Measurements from ENCODE around the gene GANC.

The GANC gene

GRCh38 chr15:42279234-42279723 lies 6.3 kb downstream of the GANC start:
- Histone ChIP-seq H3K36me3 (no peaks in the 10 kb centered on the region), H3K27me3 (no peaks in the 10 kb centered on the region), H3K4me3 (ENCODE audit: low read depth, low read length) (no peak overlapping the region), H3K9me3 (no peaks in the 10 kb centered on the region), H3K4me1 (no peaks in the 10 kb centered on the region)
- no peak for DNase-seq
- TF ChIP-seq, protein P1, sequence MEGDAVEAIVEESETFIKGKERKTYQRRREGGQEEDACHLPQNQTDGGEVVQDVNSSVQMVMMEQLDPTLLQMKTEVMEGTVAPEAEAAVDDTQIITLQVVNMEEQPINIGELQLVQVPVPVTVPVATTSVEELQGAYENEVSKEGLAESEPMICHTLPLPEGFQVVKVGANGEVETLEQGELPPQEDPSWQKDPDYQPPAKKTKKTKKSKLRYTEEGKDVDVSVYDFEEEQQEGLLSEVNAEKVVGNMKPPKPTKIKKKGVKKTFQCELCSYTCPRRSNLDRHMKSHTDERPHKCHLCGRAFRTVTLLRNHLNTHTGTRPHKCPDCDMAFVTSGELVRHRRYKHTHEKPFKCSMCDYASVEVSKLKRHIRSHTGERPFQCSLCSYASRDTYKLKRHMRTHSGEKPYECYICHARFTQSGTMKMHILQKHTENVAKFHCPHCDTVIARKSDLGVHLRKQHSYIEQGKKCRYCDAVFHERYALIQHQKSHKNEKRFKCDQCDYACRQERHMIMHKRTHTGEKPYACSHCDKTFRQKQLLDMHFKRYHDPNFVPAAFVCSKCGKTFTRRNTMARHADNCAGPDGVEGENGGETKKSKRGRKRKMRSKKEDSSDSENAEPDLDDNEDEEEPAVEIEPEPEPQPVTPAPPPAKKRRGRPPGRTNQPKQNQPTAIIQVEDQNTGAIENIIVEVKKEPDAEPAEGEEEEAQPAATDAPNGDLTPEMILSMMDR (IDR thresholded peaks at IDR 0.05; ENCODE audit: low read depth, low read length): no peak

DNA sequence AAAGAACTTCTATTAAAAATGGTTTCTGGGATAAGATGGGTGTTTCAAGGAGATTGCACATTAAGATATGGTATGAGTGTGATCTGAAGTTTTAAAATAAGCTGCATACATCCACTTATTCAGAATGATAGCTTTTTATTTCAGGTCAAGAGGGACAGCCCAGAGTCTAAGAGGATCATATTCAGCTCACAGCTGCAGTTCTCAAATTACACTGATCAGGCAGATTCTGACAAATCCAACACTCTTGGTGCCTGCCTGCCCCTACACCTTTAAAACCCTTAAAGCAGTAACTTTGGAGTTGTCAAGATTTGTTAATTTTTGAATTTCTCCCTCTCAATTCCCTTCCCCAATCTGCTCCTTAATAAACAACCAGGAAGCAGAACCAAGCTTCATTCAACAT lies 9.3 kb downstream of the GANC start:
- Histone ChIP-seq H3K27me3 (no peaks in the 10 kb centered on the region), H3K9me3 (no peaks in the 10 kb centered on the region), H3K4me3 (ENCODE audit: low read depth, low read length) (no peak overlapping the region), H3K4me1 (no peaks in the 10 kb centered on the region), H3K36me3 (no peaks in the 10 kb centered on the region)
- TF ChIP-seq, protein P1 (IDR thresholded peaks at IDR 0.05; ENCODE audit: low read depth, low read length): no peak
- no peak for DNase-seq

- TF ChIP-seq, protein P1 (IDR thresholded peaks at IDR 0.05; ENCODE audit: low read depth, low read length): no peak
- no peaks in the 10 kb centered on the region for H3K4me1 ChIP-seq
Measured at GRCh38 chr15:42282926-42283325, 9.9 kb downstream of the GANC start.

DNA sequence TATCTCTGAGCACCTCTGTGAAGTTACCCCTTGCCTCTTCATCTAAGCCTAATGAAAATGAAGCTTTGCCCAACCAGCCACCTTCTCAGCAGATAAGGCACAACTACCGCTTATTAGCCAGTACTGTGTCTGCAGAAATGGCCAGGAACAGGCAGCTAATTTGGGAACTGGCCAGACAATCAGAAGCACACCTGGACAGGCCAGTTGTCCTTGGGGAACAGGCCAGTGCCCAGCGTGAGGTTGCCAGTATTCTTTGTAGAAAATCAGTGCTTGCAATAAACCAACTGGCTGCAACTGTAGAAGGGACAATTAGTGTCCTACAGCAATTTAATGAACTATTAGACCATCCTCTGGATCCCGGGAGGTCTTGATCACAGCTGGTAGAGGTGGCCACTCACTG lies 10.7 kb downstream of the GANC start:
- Histone ChIP-seq H3K27me3 (no peaks in the 10 kb centered on the region), H3K9me3 (no peaks in the 10 kb centered on the region), H3K4me3 (ENCODE audit: low read depth, low read length) (no peak overlapping the region), H3K36me3 (no peaks in the 10 kb centered on the region), H3K4me1 (no peaks in the 10 kb centered on the region)
- no peak for DNase-seq
- TF ChIP-seq, protein P1 (IDR thresholded peaks at IDR 0.05; ENCODE audit: low read depth, low read length): no peak

More at GRCh38 chr15:42282926-42283325, 9.9 kb downstream of the GANC start:
- Histone ChIP-seq H3K4me3 (ENCODE audit: low read depth, low read length) (no peak overlapping the region), H3K9me3 (no peaks in the 10 kb centered on the region), H3K27me3 (no peaks in the 10 kb centered on the region), H3K36me3 (no peaks in the 10 kb centered on the region)
- DNase-seq: no peak

- Histone ChIP-seq H3K36me3 (no peaks in the 10 kb centered on the region), H3K27me3 (no peaks in the 10 kb centered on the region), H3K4me3 (ENCODE audit: low read depth, low read length) (no peak overlapping the region), H3K4me1 (no peaks in the 10 kb centered on the region), H3K9me3 (no peaks in the 10 kb centered on the region)
- no peak for DNase-seq
- TF ChIP-seq, protein P1 (IDR thresholded peaks at IDR 0.05; ENCODE audit: low read depth, low read length): no peak
Measured at GRCh38 chr15:42284551-42284950, 11.6 kb downstream of the GANC start.

- TF ChIP-seq, protein P1 (IDR thresholded peaks at IDR 0.05; ENCODE audit: low read depth, low read length): no peak
Measured at GRCh38 chr15:42285034-42285433, 12.0 kb downstream of the GANC start.

More at GRCh38 chr15:42285034-42285433, 12.0 kb downstream of the GANC start:
- Histone ChIP-seq H3K4me3 (ENCODE audit: low read depth, low read length) (no peak overlapping the region), H3K27me3 (no peaks in the 10 kb centered on the region), H3K9me3 (no peaks in the 10 kb centered on the region), H3K36me3 (no peaks in the 10 kb centered on the region), H3K4me1 (no peaks in the 10 kb centered on the region)
- no peak for DNase-seq

All from BE2C (cell line).